ENCODE measurements around the gene AMPH. TPM values are rescaled to one million over a fixed set of nuclear protein-coding genes. Genes with fewer than 3 reads are reported as not detected.

The AMPH gene
- total and polyA plus RNA-seq, 7 donors = 0.98 to 2.9 (median 1.6) TPM

GRCh38 chr7:38477333-38477732 lies 153.8 kb downstream of the AMPH start:
- H3K27me3 ChIP-seq (ENCODE audit: insufficient read depth in 3 of 3, low read length in 2 of 3) = no peaks in the 10 kb centered on the region
- 84 to 92% (median 88%) methylated on average over 1 of the region's 1 CpG for WGBS, 3 donors
- H3K9me3 ChIP-seq = no peaks in the 10 kb centered on the region
- intact Hi-C loops (cut with DNase I) = no loop called here
- no peaks in the 10 kb centered on the region for H3K36me3 ChIP-seq (ENCODE audit: insufficient read depth in 1 of 2, low read depth in 1 of 2)
- no peak for TF ChIP-seq CTCF (IDR thresholded peaks at IDR 0.05)
- no peak overlapping the region for H3K27ac ChIP-seq
- no peak overlapping the region for H3K4me3 ChIP-seq
- DNase-seq = no peak
- ATAC-seq = peak in 1 of 4 donors; percentile 44
- H3K4me1 ChIP-seq = no peaks in the 10 kb centered on the region

GRCh38 chr7:38476764-38477163 lies 154.4 kb downstream of the AMPH start:
- TF ChIP-seq CTCF (IDR thresholded peaks at IDR 0.05) = no peak
- intact Hi-C loops (cut with DNase I) = no loop called here
- H3K27me3 ChIP-seq (ENCODE audit: insufficient read depth in 3 of 3, low read length in 2 of 3) = no peaks in the 10 kb centered on the region
- 75 to 82% (median 80%) methylated on average over 6 of the region's 6 CpGs for WGBS, 3 donors
- H3K4me1 ChIP-seq = no peaks in the 10 kb centered on the region
- ATAC-seq (peak in 1 of 4 donors; percentile 50), DNase-seq (peak in 1 of 2 donors; percentile 63)
- H3K9me3 ChIP-seq = no peaks in the 10 kb centered on the region
- H3K4me3 ChIP-seq = no peak overlapping the region
- no peak overlapping the region for H3K27ac ChIP-seq
- H3K36me3 ChIP-seq (ENCODE audit: insufficient read depth in 1 of 2, low read depth in 1 of 2) = no peaks in the 10 kb centered on the region

GRCh38 chr7:38465956-38466355 lies 165.2 kb downstream of the AMPH start:
- Histone ChIP-seq H3K27me3 (ENCODE audit: insufficient read depth in 3 of 3, low read length in 2 of 3) (peaks cover 0 to 2% (median 0%) of the 10 kb centered on the region in 3 donors), H3K27ac (no peak overlapping the region), H3K9me3 (no peaks in the 10 kb centered on the region), H3K4me3 (no peak overlapping the region), H3K4me1 (no peaks in the 10 kb centered on the region), H3K36me3 (ENCODE audit: insufficient read depth in 1 of 2, low read depth in 1 of 2) (no peaks in the 10 kb centered on the region)
- 81 to 82% (median 81%) methylated on average over 6 of the region's 6 CpGs for WGBS, 3 donors
- intact Hi-C loops (cut with DNase I) = no loop called here
- no peak for DNase-seq
- no peak for ATAC-seq
- no peak for TF ChIP-seq CTCF (IDR thresholded peaks at IDR 0.05)

GRCh38 chr7:38463277-38464225 lies 167.6 kb downstream of the AMPH start:
- ATAC-seq = no peak
- 45 to 57% (median 56%) methylated on average over 8 of the region's 8 CpGs for WGBS, 3 donors

More at GRCh38 chr7:38463277-38464225, 167.6 kb downstream of the AMPH start:
- H3K9me3 ChIP-seq = no peaks in the 10 kb centered on the region
- H3K36me3 ChIP-seq (ENCODE audit: insufficient read depth in 1 of 2, low read depth in 1 of 2) = no peaks in the 10 kb centered on the region
- H3K27ac ChIP-seq = no peak overlapping the region
- H3K27me3 ChIP-seq (ENCODE audit: insufficient read depth in 3 of 3, low read length in 2 of 3) = peaks cover 0 to 2% (median 0%) of the 10 kb centered on the region in 3 donors
- no peak for TF ChIP-seq CTCF (IDR thresholded peaks at IDR 0.05)
- H3K4me3 ChIP-seq = no peak overlapping the region
- intact Hi-C loops (cut with DNase I) = no loop called here
- H3K4me1 ChIP-seq = no peaks in the 10 kb centered on the region
- DNase-seq = peak; percentile 63 to 82

Data from psoas muscle (tissue), 8 donors.